Gastrocnemius medialis (tissue), 4 donors: Measurements from ENCODE around the gene SLC25A21. TPM values are rescaled to one million over a fixed set of nuclear protein-coding genes. Genes with fewer than 3 reads are reported as not detected.

Experiments
- ATAC-seq, 2 donors: fragments of 150-250 bp; one replicate each; pipeline ENCODE4 v1.9.1; 2016
- DNase-seq, 2 donors: peaks; one replicate each; pipeline ENCODE4 v3.0.0-alpha.2; 2019
- H3K27ac ChIP-seq, 4 donors: fragments of 200-600 bp; sonication (generic); 1 replicate in 1 of 4; 2 replicates in 3 of 4; pipeline ENCODE4 v1.5.1; 2016 to 2018; ENCODE audit warnings: mild to moderate bottlenecking in 2 of 4, moderate library complexity in 1 of 4
- H3K27me3 ChIP-seq, 3 donors: fragments of 200-600 bp; sonication (generic) in 2 of 3; 1 replicate in 1 of 3; 2 replicates in 2 of 3; pipeline versions ENCODE4 v1.5.1 to v1.6.0; 2016 to 2019; ENCODE audit warnings: mild to moderate bottlenecking in 1 of 3, moderate library complexity in 1 of 3
- H3K36me3 ChIP-seq, 2 donors: fragments of 200-600 bp; sonication (generic) in 1 of 2; one replicate each; pipeline ENCODE4 v1.5.1; 2017 to 2018
- H3K4me1 ChIP-seq, 2 donors: fragments of 200-600 bp; sonication (generic) in 1 of 2; one replicate each; pipeline ENCODE4 v1.5.1; 2016 to 2017; ENCODE audit warnings: mild to moderate bottlenecking in 2 of 2
- H3K4me3 ChIP-seq, 4 donors: fragments of 200-600 bp; sonication (generic) in 3 of 4; 1 replicate in 1 of 4; 2 replicates in 3 of 4; pipeline ENCODE4 v1.5.1; 2016 to 2019; ENCODE audit warnings: mild to moderate bottlenecking in 2 of 4
- H3K9me3 ChIP-seq, 3 donors: fragments of 200-600 bp; sonication (generic) in 2 of 3; 1 replicate in 1 of 3; 2 replicates in 2 of 3; pipeline ENCODE4 v1.5.1; 2016 to 2019
- CTCF ChIP-seq, 5 experiments: fragments of 450-650 bp in 3 of 5; fragments of 200-600 bp in 2 of 5; sonication (generic) in 2 of 5; IDR thresholded peaks in 4 of 5; conservative IDR thresholded peaks in 1 of 5; 1 replicate in 4 of 5; 2 replicates in 1 of 5; pipeline ENCODE4 v1.5.1; 2016 to 2019; ENCODE audit warnings: antibody characterized with exemption in 5 of 5, mild to moderate bottlenecking in 3 of 5, moderate library complexity in 3 of 5
- POLR2A ChIP-seq, 2 donors: fragments of 450-650 bp; IDR thresholded peaks; one replicate each; pipeline ENCODE4 v1.6.1; 2017; ENCODE audit warnings: antibody characterized with exemption in 2 of 2, mild to moderate bottlenecking in 2 of 2, moderate library complexity in 2 of 2
- in situ Hi-C, 4 donors: fragments of 200-750 bp; cut with MboI; loops; one replicate each; pipeline versions ENCODE4 v1.15.0 to v1.8.0; 2017; ENCODE audit warnings: low sequenced_read_pairs in 4 of 4
- intact Hi-C: fragments of 100-400 bp; cut with DNase I; formaldehyde crosslinking; loops from one replicate; pipeline ENCODE4 v1.15.1; 2023; ENCODE audit warnings: low total_unique reads
- total RNA-seq, 4 donors: library from RNA; depleted of rRNA; stranded (reverse); fragments of >200 nt; gene quantifications; one replicate each; pipeline versions ENCODE4 v1.1.0 to v1.2.3, GENCODE V29; 2016

The SLC25A21 gene
- total RNA-seq, result 1 to 10 TPM in 1 of 4 donors, not detected in 3; 1.9 TPM

GRCh38 chr14:37172024-37172869 is at the start of gene SLC25A21:
TSS of gene SLC25A21 (minus strand) at chr14:37172606.
- DNase-seq (peak; percentile 34 to 67), ATAC-seq (peak; percentile 93 to 95)
- no peaks in the 10 kb centered on the region for H3K36me3 ChIP-seq
- peak within 1 kb of the TSS; percentile 74 to 94 (median 86) for H3K27ac ChIP-seq
- in situ Hi-C loops, result no loop called here
- no peaks in the 10 kb centered on the region for H3K27me3 ChIP-seq
- peak in 1 of 5 experiments; percentile 32 for TF ChIP-seq CTCF (IDR thresholded peaks at IDR 0.05 in 4 of 5, conservative IDR thresholded peaks at IDR 0.05 in 1 of 5)
- TF ChIP-seq POLR2A (IDR thresholded peaks at IDR 0.05), result peak in 1 of 2 donors; percentile 42
- intact Hi-C loops, result loop anchor here (1.0 to 2.0 kb wide), 2 partner anchors 25 to 61 kb away; partner anchors contain the start of gene MIPOL1
- H3K9me3 ChIP-seq, result no peaks in the 10 kb centered on the region
- peak within 1 kb of the TSS; percentile 80 to 95 (median 86) for H3K4me3 ChIP-seq
- H3K4me1 ChIP-seq, result peaks cover 15 to 31% of the 10 kb centered on the region in 2 donors

GRCh38 chr14:37221073-37221472 is 48.7 kb upstream of the SLC25A21 start:
- Histone ChIP-seq H3K36me3 (peaks cover 0 to 6% of the 10 kb centered on the region in 2 donors), H3K27me3 (no peaks in the 10 kb centered on the region), H3K9me3 (no peaks in the 10 kb centered on the region), H3K4me1 (no peaks in the 10 kb centered on the region), H3K4me3 (no peak overlapping the region), H3K27ac (no peak overlapping the region)
- TF ChIP-seq POLR2A (IDR thresholded peaks at IDR 0.05) (no peak), CTCF (IDR thresholded peaks at IDR 0.05 in 4 of 5, conservative IDR thresholded peaks at IDR 0.05 in 1 of 5) (no peak)
- DNase-seq (no peak), ATAC-seq (no peak)
- intact Hi-C loops, result no loop called here
- in situ Hi-C loops, result no loop called here

- H3K27ac ChIP-seq, result no peak overlapping the region
- no peak overlapping the region for H3K4me3 ChIP-seq
- no peaks in the 10 kb centered on the region for H3K27me3 ChIP-seq
- H3K9me3 ChIP-seq, result no peaks in the 10 kb centered on the region
- in situ Hi-C loops, result no loop called here
- TF ChIP-seq POLR2A (IDR thresholded peaks at IDR 0.05), result no peak
- TF ChIP-seq CTCF (IDR thresholded peaks at IDR 0.05 in 4 of 5, conservative IDR thresholded peaks at IDR 0.05 in 1 of 5), result no peak
- H3K4me1 ChIP-seq, result peaks cover 0 to 7% of the 10 kb centered on the region in 2 donors
- no peak for DNase-seq
- no peaks in the 10 kb centered on the region for H3K36me3 ChIP-seq
- intact Hi-C loops, result no loop called here
- ATAC-seq, result no peak
These were observed 42.9 kb upstream of the SLC25A21 start for GRCh38 chr14:37215345-37215744.

- in situ Hi-C loops, result no loop called here
These were observed 40.6 kb upstream of the SLC25A21 start for GRCh38 chr14:37213016-37213415.

More at GRCh38 chr14:37213016-37213415, 40.6 kb upstream of the SLC25A21 start:
- TF ChIP-seq POLR2A (IDR thresholded peaks at IDR 0.05), result no peak
- no peak for TF ChIP-seq CTCF (IDR thresholded peaks at IDR 0.05 in 4 of 5, conservative IDR thresholded peaks at IDR 0.05 in 1 of 5)
- Histone ChIP-seq H3K4me1 (peaks cover 0 to 7% of the 10 kb centered on the region in 2 donors), H3K27ac (no peak overlapping the region), H3K36me3 (no peaks in the 10 kb centered on the region), H3K9me3 (no peaks in the 10 kb centered on the region), H3K4me3 (no peak overlapping the region), H3K27me3 (no peaks in the 10 kb centered on the region)
- no peak for ATAC-seq
- intact Hi-C loops, result no loop called here
- no peak for DNase-seq
